ENCODE results near the gene PRKCB. TPM values are rescaled to one million over a fixed set of nuclear protein-coding genes. Genes with fewer than 3 reads are reported as not detected.
A peak's percentile ranks its signal among the peaks of the same experiment; 100 is the strongest.
"Not testable (repeated sequence)": the region's sequence is repeated elsewhere in the genome, so short reads cannot be mapped to it uniquely, and the experiment has no call there.

The PRKCB gene
- total and polyA plus RNA-seq, 8 donors = 13.5 to 74.3 (median 57.0) TPM

GRCh38 chr16:24010440-24011089 is 174.8 kb downstream of the PRKCB start:
- intact Hi-C loops (cut with DNase I) = loop anchor here in 1 of 2 donors (5.0 kb wide), 1 partner anchor 208 kb away; no protein-coding TSS in a partner anchor
- TF ChIP-seq CTCF (IDR thresholded peaks at IDR 0.05) = peak; percentile 81 to 84
- H3K4me3 ChIP-seq = no peak overlapping the region
- H3K4me1 ChIP-seq = peaks cover 0 to 30% of the 10 kb centered on the region in 2 donors
- H3K27me3 ChIP-seq = peaks cover 0 to 3% of the 10 kb centered on the region in 2 donors
- no peaks in the 10 kb centered on the region for H3K36me3 ChIP-seq
- no peaks in the 10 kb centered on the region for H3K9me3 ChIP-seq
- no peak overlapping the region for H3K27ac ChIP-seq
- ATAC-seq (peak; percentile 94), DNase-seq (peak in 3 of 4 donors; percentile 66 to 82 (median 81))

- Histone ChIP-seq H3K4me3 (no peak overlapping the region), H3K9me3 (no peaks in the 10 kb centered on the region), H3K27me3 (peaks cover 0 to 3% of the 10 kb centered on the region in 2 donors), H3K36me3 (no peaks in the 10 kb centered on the region), H3K4me1 (peaks cover 0 to 30% of the 10 kb centered on the region in 2 donors), H3K27ac (no peak overlapping the region)
- DNase-seq (no peak), ATAC-seq (no peak)
- intact Hi-C loops (cut with DNase I) = loop anchor here in 1 of 2 donors (5.0 kb wide), 1 partner anchor 209 kb away; no protein-coding TSS in a partner anchor
- no peak for TF ChIP-seq CTCF (IDR thresholded peaks at IDR 0.05)
Observed at GRCh38 chr16:24011237-24011636, 175.5 kb downstream of the PRKCB start.

GRCh38 chr16:24013054-24013636 is 177.4 kb downstream of the PRKCB start:
- H3K27ac ChIP-seq = no peak overlapping the region

DNA sequence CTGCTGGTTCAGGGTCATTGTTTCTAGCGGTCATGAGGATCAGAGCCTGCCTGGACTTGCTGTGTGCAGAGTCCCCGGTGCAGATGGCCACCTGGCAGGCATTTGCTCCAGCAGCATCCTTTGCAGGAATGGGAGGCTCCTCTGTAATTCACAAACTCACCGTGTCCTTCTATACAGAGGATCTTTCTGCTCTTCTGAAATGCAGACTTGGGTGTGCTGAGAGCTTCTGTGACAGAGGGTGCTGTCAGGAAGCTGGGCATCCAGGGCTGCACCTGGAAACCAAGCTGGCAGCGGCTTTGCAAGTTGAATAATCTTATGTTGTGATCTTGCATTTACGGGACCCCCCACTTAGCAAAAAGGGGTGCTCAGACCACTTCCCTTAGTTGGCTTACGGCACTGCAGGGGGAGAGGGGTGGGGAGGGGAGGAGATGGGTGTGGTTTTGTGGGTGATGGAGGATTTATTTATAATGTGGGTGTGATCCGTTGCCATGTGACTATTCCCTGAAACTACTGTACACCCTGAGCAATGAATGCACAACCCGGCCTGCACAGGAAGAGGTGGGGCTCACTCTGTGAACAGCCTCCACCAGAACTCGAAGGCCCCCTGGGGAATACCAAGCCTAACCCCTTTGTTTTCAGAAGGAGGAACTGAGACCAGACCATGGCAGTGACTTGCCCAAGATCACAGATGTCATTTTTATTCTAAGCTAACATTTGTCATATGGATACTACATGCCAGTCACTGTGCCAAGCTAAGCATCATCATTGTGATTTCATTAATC is 178.3 kb downstream of the PRKCB start:
- Histone ChIP-seq H3K27ac (no peak overlapping the region), H3K36me3 (no peaks in the 10 kb centered on the region), H3K9me3 (no peaks in the 10 kb centered on the region), H3K4me1 (peaks cover 0 to 21% of the 10 kb centered on the region in 2 donors), H3K27me3 (peaks cover 0 to 3% of the 10 kb centered on the region in 2 donors), H3K4me3 (no peak overlapping the region)
- intact Hi-C loops (cut with DNase I) = loop anchor here in 1 of 2 donors (5.0 kb wide), 1 partner anchor 212 kb away; no protein-coding TSS in a partner anchor
- ATAC-seq = peak; percentile 64
- peak in 2 of 4 donors; percentile 12 to 44 for DNase-seq
- no peak for TF ChIP-seq CTCF (IDR thresholded peaks at IDR 0.05)

More at GRCh38 chr16:24013054-24013636, 177.4 kb downstream of the PRKCB start:
- DNase-seq = no peak
- ATAC-seq = no peak
- Histone ChIP-seq H3K27me3 (peaks cover 0 to 3% of the 10 kb centered on the region in 2 donors), H3K9me3 (no peaks in the 10 kb centered on the region), H3K36me3 (no peaks in the 10 kb centered on the region), H3K4me3 (no peak overlapping the region), H3K4me1 (peaks cover 0 to 29% of the 10 kb centered on the region in 2 donors)
- TF ChIP-seq CTCF (IDR thresholded peaks at IDR 0.05) = no peak
- intact Hi-C loops (cut with DNase I) = loop anchor here in 1 of 2 donors (5.0 kb wide), 1 partner anchor 211 kb away; no protein-coding TSS in a partner anchor

DNA sequence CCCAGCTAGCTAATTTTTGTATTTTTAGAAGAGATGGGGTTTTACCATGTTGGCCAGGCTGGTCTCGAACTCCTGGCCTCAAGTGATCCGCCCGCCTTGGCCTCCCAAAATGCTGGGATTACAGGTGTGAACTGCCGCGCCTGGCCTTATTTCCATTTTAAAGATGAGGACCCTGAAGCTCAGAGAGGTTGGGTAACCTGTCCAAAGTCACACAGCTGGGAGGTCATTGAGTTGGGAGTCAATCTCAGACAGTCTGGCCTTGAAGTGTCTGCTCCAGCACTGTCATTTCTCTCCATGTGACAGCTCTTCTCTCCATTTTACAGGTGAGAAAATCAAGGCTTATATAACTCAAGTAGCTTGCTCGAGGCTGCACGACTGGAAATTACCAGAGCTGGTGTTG is 179.2 kb downstream of the PRKCB start:
- not testable (repeated sequence) for ATAC-seq, DNase-seq, H3K9me3 ChIP-seq, H3K4me3 ChIP-seq, H3K36me3 ChIP-seq, H3K27ac ChIP-seq, H3K27me3 ChIP-seq
- peaks cover 0 to 12% of the 10 kb centered on the region in 2 donors for H3K4me1 ChIP-seq
- intact Hi-C loops (cut with DNase I) = loop anchor here in 1 of 2 donors (5.0 kb wide), 1 partner anchor 213 kb away; no protein-coding TSS in a partner anchor
